Measurements from ENCODE around the gene ZNF148. TPM values are rescaled to one million over a fixed set of nuclear protein-coding genes. Genes with fewer than 3 reads are reported as not detected.

ZNF148 gene
- total RNA-seq, 1 donor from 2014 or later, result 45.2 TPM

GRCh38 chr3:125245521-125245920 lies 129.6 kb downstream of the ZNF148 start:
- ATAC-seq (ENCODE audit: poor library complexity), result no peak
- intact Hi-C loops (cut with DNase I), result no loop called here

GRCh38 chr3:125240496-125240895 lies 134.6 kb downstream of the ZNF148 start:
- DNase-seq (no peak), ATAC-seq (ENCODE audit: poor library complexity) (no peak)
- intact Hi-C loops (cut with DNase I), result no loop called here

More at GRCh38 chr3:125245521-125245920, 129.6 kb downstream of the ZNF148 start:
- no peak for DNase-seq

GRCh38 chr3:125239266-125239665 lies 135.9 kb downstream of the ZNF148 start:
- ATAC-seq (ENCODE audit: poor library complexity), result no peak

GRCh38 chr3:125238759-125239158 lies 136.4 kb downstream of the ZNF148 start:
- ATAC-seq (ENCODE audit: poor library complexity), result no peak
- intact Hi-C loops (cut with DNase I), result no loop called here
- DNase-seq, result no peak

More at GRCh38 chr3:125239266-125239665, 135.9 kb downstream of the ZNF148 start:
- DNase-seq, result no peak
- intact Hi-C loops (cut with DNase I), result no loop called here

- ATAC-seq (ENCODE audit: poor library complexity) (peak; percentile 34), DNase-seq (no peak)
- intact Hi-C loops (cut with DNase I), result no loop called here
Measured at GRCh38 chr3:125236331-125236903, 138.7 kb downstream of the ZNF148 start.

- DNase-seq (no peak), ATAC-seq (ENCODE audit: poor library complexity) (no peak)
- intact Hi-C loops (cut with DNase I), result no loop called here
Measured at GRCh38 chr3:125234831-125235230, 140.3 kb downstream of the ZNF148 start.

GRCh38 chr3:125232401-125232800 lies 142.7 kb downstream of the ZNF148 start:
- intact Hi-C loops (cut with DNase I), result no loop called here
- ATAC-seq (ENCODE audit: poor library complexity) (no peak), DNase-seq (no peak)

GRCh38 chr3:125231895-125232294 lies 143.2 kb downstream of the ZNF148 start:
- ATAC-seq (ENCODE audit: poor library complexity) (no peak), DNase-seq (no peak)
- intact Hi-C loops (cut with DNase I), result no loop called here

GRCh38 chr3:125229707-125230106 lies 145.4 kb downstream of the ZNF148 start:
- DNase-seq, result no peak
- intact Hi-C loops (cut with DNase I), result no loop called here
- no peak for ATAC-seq (ENCODE audit: poor library complexity)

GRCh38 chr3:125229168-125229567 lies 146.0 kb downstream of the ZNF148 start:
- ATAC-seq (ENCODE audit: poor library complexity), result no peak
- intact Hi-C loops (cut with DNase I), result no loop called here
- no peak for DNase-seq

- intact Hi-C loops (cut with DNase I), result no loop called here
- no peak for ATAC-seq (ENCODE audit: poor library complexity)
- no peak for DNase-seq
Measured at GRCh38 chr3:125221831-125222230, 153.3 kb downstream of the ZNF148 start.

GRCh38 chr3:125220727-125221429 lies 154.2 kb downstream of the ZNF148 start:
- DNase-seq, result no peak
- no peak for ATAC-seq (ENCODE audit: poor library complexity)
- intact Hi-C loops (cut with DNase I), result no loop called here

GRCh38 chr3:125220183-125220582 lies 154.9 kb downstream of the ZNF148 start:
- ATAC-seq (ENCODE audit: poor library complexity) (no peak), DNase-seq (no peak)
- intact Hi-C loops (cut with DNase I), result no loop called here

- intact Hi-C loops (cut with DNase I), result no loop called here
- no peak for ATAC-seq (ENCODE audit: poor library complexity)
- no peak for DNase-seq
Measured at GRCh38 chr3:125219261-125219701, 155.8 kb downstream of the ZNF148 start.

- ATAC-seq (ENCODE audit: poor library complexity) (no peak), DNase-seq (no peak)
- intact Hi-C loops (cut with DNase I), result no loop called here
Measured at GRCh38 chr3:125214738-125215137, 160.4 kb downstream of the ZNF148 start.

GRCh38 chr3:125213946-125214542 lies 161.1 kb downstream of the ZNF148 start:
- intact Hi-C loops (cut with DNase I), result no loop called here
- ATAC-seq (ENCODE audit: poor library complexity) (no peak), DNase-seq (no peak)

- no peak for DNase-seq
- ATAC-seq (ENCODE audit: poor library complexity), result no peak
- intact Hi-C loops (cut with DNase I), result no loop called here
Measured at GRCh38 chr3:125213364-125213755, 161.8 kb downstream of the ZNF148 start.

GRCh38 chr3:125212509-125213363 lies 162.4 kb downstream of the ZNF148 start, which contains the start of gene SLC12A8:
SLC12A8 (minus strand) TSS chr3:125212748; CDS start chr3:125211349, 1,399 bp downstream.
- DNase-seq (no peak), ATAC-seq (ENCODE audit: poor library complexity) (peak; percentile 71)
- intact Hi-C loops (cut with DNase I), result no loop called here

- ATAC-seq (ENCODE audit: poor library complexity) (peak; percentile 60), DNase-seq (no peak)
- intact Hi-C loops (cut with DNase I), result no loop called here
Measured at GRCh38 chr3:125212091-125212508, 163.0 kb downstream of the ZNF148 start.

Measured in Right ventricle myocardium superior (tissue), 1 donor.